SKM-1 (cell line): ENCODE results near the gene NPAS3.

Experiments used
- DNase-seq: peaks from one replicate; lab custom pipeline; 2025; ENCODE audit not compliant: unreplicated experiment; lab: John Stamatoyannopoulos, UW

NPAS3 gene

GRCh38 chr14:33696165-33696564 lies 757.5 kb downstream of the NPAS3 start:
- DNase-seq = no peak

GRCh38 chr14:33699300-33699983 lies 760.8 kb downstream of the NPAS3 start:
- no peak for DNase-seq

- DNase-seq = no peak
Measured at GRCh38 chr14:33700052-33700451, 761.4 kb downstream of the NPAS3 start.

GRCh38 chr14:33702293-33702692 lies 763.6 kb downstream of the NPAS3 start:
- no peak for DNase-seq

GRCh38 chr14:33704481-33704880 lies 765.8 kb downstream of the NPAS3 start:
- no peak for DNase-seq

GRCh38 chr14:33705490-33705889 lies 766.8 kb downstream of the NPAS3 start:
- no peak for DNase-seq

GRCh38 chr14:33707716-33708115 lies 769.0 kb downstream of the NPAS3 start:
- DNase-seq = no peak

GRCh38 chr14:33709283-33709682 lies 770.6 kb downstream of the NPAS3 start:
- DNase-seq = no peak

- no peak for DNase-seq
Measured at GRCh38 chr14:33709711-33710110, 771.0 kb downstream of the NPAS3 start.

- no peak for DNase-seq
Measured at GRCh38 chr14:33710273-33710672, 771.6 kb downstream of the NPAS3 start.

- no peak for DNase-seq
Measured at GRCh38 chr14:33711194-33711593, 772.5 kb downstream of the NPAS3 start.

- DNase-seq = no peak
Measured at GRCh38 chr14:33711811-33712216, 773.1 kb downstream of the NPAS3 start.

- DNase-seq = no peak
Measured at GRCh38 chr14:33714527-33715226, 776.0 kb downstream of the NPAS3 start.

- DNase-seq = no peak
Measured at GRCh38 chr14:33715227-33715528, 776.5 kb downstream of the NPAS3 start.

- DNase-seq = no peak
Measured at GRCh38 chr14:33716921-33717320, 778.2 kb downstream of the NPAS3 start.

GRCh38 chr14:33717866-33718265 lies 779.2 kb downstream of the NPAS3 start:
- DNase-seq = no peak

GRCh38 chr14:33720284-33720787 lies 781.7 kb downstream of the NPAS3 start:
- no peak for DNase-seq

GRCh38 chr14:33726685-33727084 lies 788.0 kb downstream of the NPAS3 start:
- no peak for DNase-seq

- no peak for DNase-seq
Measured at GRCh38 chr14:33727606-33728005, 788.9 kb downstream of the NPAS3 start.

- no peak for DNase-seq
Measured at GRCh38 chr14:33728010-33728498, 789.4 kb downstream of the NPAS3 start.

GRCh38 chr14:33730156-33730555 lies 791.5 kb downstream of the NPAS3 start:
- DNase-seq = no peak

- DNase-seq = no peak
Measured at GRCh38 chr14:33732175-33732574, 793.5 kb downstream of the NPAS3 start.

- no peak for DNase-seq
Measured at GRCh38 chr14:33733310-33733709, 794.6 kb downstream of the NPAS3 start.
